CD4-positive, alpha-beta T cell treated with Interleukin-17A for 1 hour (primary cell): ENCODE measurements around the gene PRCC.

Experiments used
- DNase-seq: peaks from one replicate; pipeline ENCODE4 v3.0.0-alpha.2; 2020

The PRCC gene

GRCh38 chr1:156765666-156766065 is 1.7 kb upstream of the PRCC start:
- DNase-seq: no peak

GRCh38 chr1:156766298-156767100 is 836 bp upstream of the PRCC start:
- DNase-seq: peak; percentile 16

- peak; percentile 36 for DNase-seq
Observed at GRCh38 chr1:156767879-156768604, 707 bp downstream of the PRCC start.

- no peak for DNase-seq
Observed at GRCh38 chr1:156768610-156769295, 1.4 kb downstream of the PRCC start.

GRCh38 chr1:156772222-156772621 is 4.9 kb downstream of the PRCC start:
- DNase-seq: no peak

- DNase-seq: no peak
Observed at GRCh38 chr1:156772728-156773497, 5.6 kb downstream of the PRCC start.

- no peak for DNase-seq
Observed at GRCh38 chr1:156773607-156774006, 6.3 kb downstream of the PRCC start.

GRCh38 chr1:156775799-156776198 is 8.5 kb downstream of the PRCC start:
- DNase-seq: no peak

GRCh38 chr1:156776942-156777341 is 9.6 kb downstream of the PRCC start:
- DNase-seq: no peak

GRCh38 chr1:156777573-156777972 is 10.2 kb downstream of the PRCC start:
- no peak for DNase-seq

GRCh38 chr1:156781585-156782186 is 14.4 kb downstream of the PRCC start:
- DNase-seq: no peak

- DNase-seq: no peak
Observed at GRCh38 chr1:156785458-156785857, 18.1 kb downstream of the PRCC start.

- DNase-seq: no peak
Observed at GRCh38 chr1:156786640-156787039, 19.3 kb downstream of the PRCC start.

- no peak for DNase-seq
Observed at GRCh38 chr1:156788136-156788535, 20.8 kb downstream of the PRCC start.

GRCh38 chr1:156789621-156790318 is 22.4 kb downstream of the PRCC start:
- DNase-seq: no peak

GRCh38 chr1:156794506-156795373 is 27.4 kb downstream of the PRCC start:
- no peak for DNase-seq

GRCh38 chr1:156795374-156795733 is 28.0 kb downstream of the PRCC start:
- no peak for DNase-seq

GRCh38 chr1:156795787-156796186 is 28.5 kb downstream of the PRCC start:
- no peak for DNase-seq

- no peak for DNase-seq
Observed at GRCh38 chr1:156796340-156797097, 29.2 kb downstream of the PRCC start.

GRCh38 chr1:156797212-156797871 is 30.0 kb downstream of the PRCC start:
- DNase-seq: peak; percentile 81
